Osteoblast (primary cell): Measurements from ENCODE around the gene NR1D1. TPM values are rescaled to one million over a fixed set of nuclear protein-coding genes. Genes with fewer than 3 reads are reported as not detected.

ENCODE experiments used
- DNase-seq: peaks from one replicate; pipeline ENCODE4 v3.0.0; 2011; ENCODE audit warnings: low spot score, mixed read lengths; ENCODE audit not compliant: insufficient read length; ENCODE audit errors: missing footprints
- H2AFZ ChIP-seq: 2 replicates; pipeline ENCODE4 v1.6.0; 2011; ENCODE audit warnings: mild to moderate bottlenecking, low read length
- H3K27ac ChIP-seq: 2 replicates; pipeline ENCODE4 v1.5.1; 2011; ENCODE audit warnings: mild to moderate bottlenecking, low read depth, low read length, moderate library complexity
- H3K27me3 ChIP-seq: 2 replicates; pipeline ENCODE4 v1.6.0; 2012; ENCODE audit warnings: mild to moderate bottlenecking, control low read depth, inconsistent platforms, low read length, moderate library complexity; ENCODE audit not compliant: insufficient read depth
- H3K36me3 ChIP-seq: 2 replicates; pipeline ENCODE4 v1.5.1; 2011; ENCODE audit warnings: mild to moderate bottlenecking, low read length, control low read depth, moderate library complexity; ENCODE audit not compliant: insufficient read depth
- H3K4me1 ChIP-seq: 2 replicates; pipeline ENCODE4 v1.5.1; 2011; ENCODE audit warnings: mild to moderate bottlenecking, low read length, control low read depth, moderate library complexity; ENCODE audit not compliant: insufficient read depth
- H3K4me2 ChIP-seq: 2 replicates; pipeline ENCODE4 v1.6.0; 2011; ENCODE audit warnings: mild to moderate bottlenecking, low read length; ENCODE audit not compliant: insufficient read depth
- H3K4me3 ChIP-seq: fragments of 200-600 bp; sonication (generic); 3 replicates; pipeline ENCODE4 v1.5.1; 2012; ENCODE audit warnings: mild to moderate bottlenecking, low read length, inconsistent platforms; ENCODE audit not compliant: insufficient read depth
- H3K79me2 ChIP-seq: 2 replicates; pipeline ENCODE4 v1.6.0; 2012; ENCODE audit warnings: mild to moderate bottlenecking, low read length, control low read depth, inconsistent platforms; ENCODE audit not compliant: insufficient read depth
- H3K9me3 ChIP-seq: 2 replicates; pipeline ENCODE4 v1.5.1; 2011; ENCODE audit warnings: low read depth, low read length, control low read depth
- H4K20me1 ChIP-seq: 2 replicates; pipeline ENCODE4 v1.6.0; 2012; ENCODE audit warnings: mild to moderate bottlenecking, low read length, control low read depth; ENCODE audit not compliant: insufficient read depth
- CTCF ChIP-seq: IDR thresholded peaks from 2 replicates; pipeline ENCODE4 v1.5.1; 2011; ENCODE audit warnings: mild to moderate bottlenecking, low read depth, low read length, moderate library complexity; ENCODE audit errors: extremely low read depth
- total RNA-seq: library from RNA; depleted of rRNA; stranded (reverse); fragments of >200 nt; gene quantifications from 2 replicates; pipeline ENCODE4 v1.2.3, GENCODE V29; 2012

NR1D1 gene
- total RNA-seq, 1 donor: 5.1 TPM

DNA sequence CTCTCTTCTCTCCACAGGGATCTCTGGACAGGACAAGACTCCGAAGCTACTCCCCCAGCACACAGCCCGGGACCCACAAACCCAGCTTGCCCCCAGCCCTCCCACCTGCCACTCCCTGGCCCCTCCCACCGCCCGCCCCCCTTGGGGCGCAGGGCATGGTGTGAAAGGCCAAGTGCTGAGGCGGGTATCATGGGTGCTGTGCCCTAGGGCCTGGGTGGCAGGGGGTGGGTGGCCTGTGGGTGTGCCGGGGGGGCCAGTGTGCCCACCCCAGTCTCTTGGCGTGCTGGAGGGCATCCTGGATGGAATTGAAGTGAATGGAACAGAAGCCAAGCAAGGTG, 26.2 kb downstream of the NR1D1 start:
- TF ChIP-seq CTCF: no peak
- no peaks in the 10 kb centered on the region for H3K9me3 ChIP-seq
- no peak overlapping the region for H3K27ac ChIP-seq
- H2AFZ ChIP-seq: no peak overlapping the region
- H4K20me1 ChIP-seq: peaks cover 50% of the 10 kb centered on the region
- peaks cover 63% of the 10 kb centered on the region for H3K4me1 ChIP-seq
- peaks cover 30% of the 10 kb centered on the region for H3K79me2 ChIP-seq
- no peak overlapping the region for H3K4me2 ChIP-seq
- peak; percentile 17 for DNase-seq
- H3K27me3 ChIP-seq: no peaks in the 10 kb centered on the region
- no peaks in the 10 kb centered on the region for H3K36me3 ChIP-seq
- H3K4me3 ChIP-seq: no peak overlapping the region

DNA sequence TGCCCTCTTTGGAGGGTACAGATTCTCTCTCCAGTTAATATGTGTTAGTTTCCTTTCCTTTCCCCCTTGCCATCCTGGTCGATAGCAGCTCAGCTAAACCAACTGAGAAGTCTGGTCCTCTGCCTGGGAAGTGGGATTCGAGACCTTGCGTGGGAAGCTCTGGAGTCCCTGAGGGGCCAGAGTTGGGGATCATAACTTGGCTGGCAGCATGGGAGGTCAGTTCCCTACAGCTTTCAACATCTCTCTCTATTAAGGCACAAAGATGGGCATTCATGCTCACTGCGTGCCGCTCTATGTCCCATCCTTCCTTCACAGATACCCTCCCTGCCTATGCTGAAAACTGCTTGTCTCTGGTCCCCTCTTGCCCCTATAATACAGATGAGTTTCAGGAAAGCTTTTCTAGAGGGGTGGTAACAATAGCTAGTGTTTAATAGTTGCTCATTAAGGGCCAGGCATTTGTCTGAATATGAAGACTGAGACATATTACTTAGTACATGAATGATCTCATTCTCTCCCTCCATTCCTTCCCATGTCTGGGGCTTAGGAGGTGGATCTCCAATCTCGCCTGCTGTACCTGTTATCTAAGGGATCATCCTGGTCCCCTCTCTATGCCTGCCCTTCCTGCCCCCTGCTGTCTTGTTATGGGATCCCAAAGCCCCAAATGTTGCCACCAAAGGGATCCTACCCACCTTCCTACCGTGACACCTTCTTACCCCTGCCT, 26.8 kb downstream of the NR1D1 start:
- Histone ChIP-seq H4K20me1 (peaks cover 52% of the 10 kb centered on the region), H3K4me2 (no peak overlapping the region)

GRCh38 chr17:40072735-40073346, 27.5 kb downstream of the NR1D1 start:
- Histone ChIP-seq H3K4me3 (no peak overlapping the region), H3K4me1 (peaks cover 72% of the 10 kb centered on the region), H3K36me3 (no peaks in the 10 kb centered on the region), H3K27me3 (no peaks in the 10 kb centered on the region), H3K4me2 (peak overlapping the region; percentile 36), H3K27ac (no peak overlapping the region), H3K79me2 (peaks cover 36% of the 10 kb centered on the region), H2AFZ (no peak overlapping the region), H4K20me1 (peaks cover 52% of the 10 kb centered on the region), H3K9me3 (no peaks in the 10 kb centered on the region)
- DNase-seq: peak; percentile 10
- TF ChIP-seq CTCF: no peak

More for the DNA sequence above, 26.8 kb downstream of the NR1D1 start:
- TF ChIP-seq CTCF: no peak
- H3K4me3 ChIP-seq: no peak overlapping the region
- no peaks in the 10 kb centered on the region for H3K9me3 ChIP-seq
- no peak overlapping the region for H2AFZ ChIP-seq
- no peaks in the 10 kb centered on the region for H3K36me3 ChIP-seq
- H3K79me2 ChIP-seq: peaks cover 32% of the 10 kb centered on the region
- no peak overlapping the region for H3K27ac ChIP-seq
- H3K4me1 ChIP-seq: peaks cover 69% of the 10 kb centered on the region
- DNase-seq: peak; percentile 43
- H3K27me3 ChIP-seq: no peaks in the 10 kb centered on the region

- Histone ChIP-seq H3K27me3 (no peaks in the 10 kb centered on the region), H3K4me3 (peak overlapping the region; percentile 16), H3K4me2 (peak overlapping the region; percentile 36), H3K27ac (no peak overlapping the region), H3K79me2 (peaks cover 39% of the 10 kb centered on the region), H2AFZ (no peak overlapping the region), H3K9me3 (no peaks in the 10 kb centered on the region), H4K20me1 (peaks cover 52% of the 10 kb centered on the region), H3K36me3 (no peaks in the 10 kb centered on the region), H3K4me1 (peaks cover 69% of the 10 kb centered on the region)
- peak; percentile 74 for DNase-seq
- TF ChIP-seq CTCF: no peak
Observed at GRCh38 chr17:40072040-40072734, 28.2 kb downstream of the NR1D1 start.
